GM23338 (cell line): ENCODE data around the gene CAPN9. TPM values are rescaled to one million over a fixed set of nuclear protein-coding genes. Genes with fewer than 3 reads are reported as not detected.

Source experiments
- ATAC-seq: fragments of 200-7000 bp; cut with Tn5 transposase; 3 replicates; pipeline ENCODE4 v1.9.1; 2020
- DNase-seq: peaks from one replicate; pipeline ENCODE4 v3.0.0-alpha.2; 2015; ENCODE audit warnings: low spot score
- H2AFZ ChIP-seq: fragments of 200-600 bp; sonication (generic); 2 replicates; pipeline ENCODE4 v1.8.0; 2016; ENCODE audit warnings: antibody characterized with exemption, mild to moderate bottlenecking, moderate library complexity
- H3F3A ChIP-seq: fragments of 200-600 bp; sonication (generic); replicated peaks from 2 replicates; pipeline ENCODE4 v1.8.0; 2017; ENCODE audit warnings: antibody characterized with exemption, mixed run types, low read depth
- H3K27ac ChIP-seq: fragments of 200-600 bp; sonication (generic); 2 replicates; pipeline ENCODE4 v1.6.1; 2016; ENCODE audit warnings: low read depth
- H3K27me3 ChIP-seq: fragments of 200-600 bp; sonication (generic); 2 replicates; pipeline ENCODE4 v1.8.0; 2016; ENCODE audit warnings: mild to moderate bottlenecking, mixed run types, moderate library complexity; ENCODE audit not compliant: insufficient read depth
- H3K36me3 ChIP-seq: fragments of 200-600 bp; sonication (generic); 2 replicates; pipeline ENCODE4 v1.8.0; 2016; ENCODE audit warnings: mild to moderate bottlenecking; ENCODE audit not compliant: insufficient read depth
- H3K4me1 ChIP-seq: fragments of 200-600 bp; sonication (generic); 2 replicates; pipeline ENCODE4 v1.8.0; 2016; ENCODE audit warnings: mild to moderate bottlenecking, moderate library complexity; ENCODE audit not compliant: insufficient read depth
- H3K4me2 ChIP-seq: fragments of 200-600 bp; sonication (generic); 2 replicates; pipeline ENCODE4 v1.7.1; 2017; ENCODE audit warnings: mixed run types
- H3K4me3 ChIP-seq: fragments of 200-600 bp; sonication (generic); 2 replicates; pipeline ENCODE4 v1.6.1; 2016; ENCODE audit warnings: mixed run types
- H3K79me2 ChIP-seq: fragments of 200-600 bp; sonication (generic); replicated peaks from 2 replicates; pipeline ENCODE4 v1.8.0; 2017; ENCODE audit warnings: mild to moderate bottlenecking; ENCODE audit not compliant: insufficient read depth
- H3K9me2 ChIP-seq: fragments of 200-600 bp; sonication (generic); 2 replicates; pipeline ENCODE4 v1.8.0; 2017; ENCODE audit not compliant: insufficient read depth
- H4K20me1 ChIP-seq: fragments of 200-600 bp; sonication (generic); replicated peaks from 2 replicates; pipeline ENCODE4 v1.8.0; 2017; ENCODE audit warnings: mild to moderate bottlenecking; ENCODE audit not compliant: insufficient read depth
- H3K27ac Mint-ChIP-seq: 2 replicates; pipeline ENCODE4 v1.8.0; 2020; ENCODE audit warnings: inconsistent platforms, mild to moderate bottlenecking, moderate library complexity, mixed read lengths
- H3K27me3 Mint-ChIP-seq: 3 replicates; pipeline ENCODE4 v1.8.0; 2022; ENCODE audit warnings: low read depth, mild to moderate bottlenecking, moderate library complexity, mixed read lengths, inconsistent platforms; ENCODE audit not compliant: insufficient read depth, poor library complexity
- H3K36me3 Mint-ChIP-seq: 3 replicates; pipeline ENCODE4 v1.8.0; 2021; ENCODE audit warnings: low read depth, mild to moderate bottlenecking, inconsistent platforms, moderate library complexity, mixed read lengths
- H3K4me1 Mint-ChIP-seq: 3 replicates; pipeline ENCODE4 v1.8.0; 2020; ENCODE audit warnings: mild to moderate bottlenecking, inconsistent platforms, mixed read lengths
- H3K4me3 Mint-ChIP-seq: 3 replicates; pipeline ENCODE4 v1.8.0; 2021; ENCODE audit warnings: moderate library complexity, mild to moderate bottlenecking, inconsistent platforms, mixed read lengths
- H3K9me3 Mint-ChIP-seq: 3 replicates; pipeline ENCODE4 v1.8.0; 2020; ENCODE audit warnings: moderate library complexity, mild to moderate bottlenecking, inconsistent platforms, mixed read lengths
- CREB1 ChIP-seq: fragments of 250-450 bp; sonication (Bioruptor Pico); IDR thresholded peaks from 2 replicates; pipeline ENCODE4 v1.5.0; 2020; ENCODE audit warnings: low read depth, mild to moderate bottlenecking, moderate library complexity
- EZH2 ChIP-seq: fragments of 200-600 bp; sonication (generic); IDR thresholded peaks from one replicate; pipeline ENCODE4 v1.8.0; 2017; ENCODE audit warnings: antibody characterized with exemption, mild to moderate bottlenecking, low read depth; ENCODE audit not compliant: unreplicated experiment
- JUNB ChIP-seq: IDR thresholded peaks from one replicate; pipeline ENCODE4 v1.6.1; 2016; ENCODE audit warnings: antibody characterized with exemption; ENCODE audit not compliant: unreplicated experiment
- NANOG ChIP-seq: IDR thresholded peaks from 2 replicates; pipeline ENCODE4 v1.6.1; 2016; ENCODE audit warnings: antibody characterized with exemption, borderline replicate concordance
- ZNF114 ChIP-seq: fragments of 250-450 bp; sonication (Bioruptor Pico); IDR thresholded peaks from 2 replicates; pipeline ENCODE4 v1.5.0; 2020; ENCODE audit warnings: mild to moderate bottlenecking, moderate library complexity
- ZNF331 ChIP-seq: fragments of 250-450 bp; sonication (Bioruptor Pico); IDR thresholded peaks from 2 replicates; pipeline ENCODE4 v1.5.0; 2020; ENCODE audit warnings: low read depth, mild to moderate bottlenecking, moderate library complexity
- polyA plus RNA-seq: library from polyadenylated mRNA; unstranded; fragments of >200 nt; fragmentation: Nextera tagmentation; extraction: Ambion mirVana; gene quantifications from 2 replicates; pipeline ENCODE4 v1.2.1, GENCODE V29; 2016
- total RNA-seq: library from RNA; depleted of rRNA; stranded (reverse); fragments of >200 nt; shearing (Covaris generic); gene quantifications from 2 replicates; pipeline ENCODE4 v1.2.3, GENCODE V29; 2014
- TF ChIP-seq, protein P1 (sequence below): IDR thresholded peaks from one replicate; pipeline ENCODE4 v1.6.1; 2018; ENCODE audit warnings: antibody characterized with exemption; ENCODE audit not compliant: unreplicated experiment
- TF ChIP-seq, protein P2 (sequence below), 2 experiments: fragments of 200-600 bp in 1 of 2; sonication (generic) in 1 of 2; conservative IDR thresholded peaks; 2 replicates each; pipeline versions ENCODE4 v1.5.1 to v1.6.1; 2016 to 2017; ENCODE audit warnings: antibody characterized with exemption in 2 of 2, low read depth in 2 of 2, mild to moderate bottlenecking in 2 of 2, moderate library complexity in 1 of 2

CAPN9 gene
- total and polyA plus RNA-seq, 2 experiments from 2014 or later: 0.07 TPM; not detected in 1

DNA sequence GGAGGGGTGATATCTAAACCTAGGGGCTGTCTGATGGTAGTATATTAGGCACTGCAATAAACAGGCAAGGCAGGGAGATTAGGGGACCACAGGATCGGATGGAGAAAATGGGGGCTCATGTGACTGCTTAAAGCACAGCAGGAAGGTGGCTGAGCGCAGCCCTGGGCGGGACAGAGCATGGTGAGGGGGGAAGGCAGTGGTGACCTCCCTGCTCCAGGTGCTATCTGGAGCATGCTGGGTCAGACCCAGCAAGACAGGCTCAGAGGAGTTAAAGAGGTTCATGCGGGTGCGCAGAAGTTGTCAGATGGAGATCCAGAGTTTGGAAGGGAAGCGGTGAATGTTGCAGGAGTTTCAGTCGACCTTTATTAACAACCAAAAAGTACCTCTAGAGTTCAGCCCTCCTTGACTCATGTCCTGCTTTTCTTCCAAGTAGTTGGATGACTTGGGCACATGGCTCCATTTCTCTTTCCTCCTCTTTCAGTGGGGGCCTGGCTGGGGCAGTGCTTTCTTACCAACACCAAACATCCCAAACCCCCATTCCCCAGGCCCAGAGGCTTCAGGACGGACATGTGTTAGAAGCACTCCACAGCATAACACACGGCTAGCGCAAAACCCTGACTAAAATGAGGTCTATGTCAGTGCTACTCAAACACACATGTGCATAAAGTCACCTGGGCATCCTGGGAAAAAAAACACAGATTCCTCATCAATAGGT is 41.5 kb downstream of the CAPN9 start:
- Mint-ChIP-seq H3K27me3 (peaks cover 54% of the 10 kb centered on the region), H3K4me3 (no peak overlapping the region), H3K27ac (no peak overlapping the region), H3K9me3 (no peaks in the 10 kb centered on the region; the same call in 1 of the 3 replicates), H3K4me1 (peaks cover 18% of the 10 kb centered on the region), H3K36me3 (no peaks in the 10 kb centered on the region)
- peaks cover 5% of the 10 kb centered on the region; the same call in 1 of the 2 replicates for H3K4me1 ChIP-seq
- peaks cover 72% of the 10 kb centered on the region for H3K27me3 ChIP-seq
- H4K20me1 ChIP-seq: no peaks in the 10 kb centered on the region; the same call in none of the 2 replicates
- no peak for TF ChIP-seq NANOG
- TF ChIP-seq, protein P1, sequence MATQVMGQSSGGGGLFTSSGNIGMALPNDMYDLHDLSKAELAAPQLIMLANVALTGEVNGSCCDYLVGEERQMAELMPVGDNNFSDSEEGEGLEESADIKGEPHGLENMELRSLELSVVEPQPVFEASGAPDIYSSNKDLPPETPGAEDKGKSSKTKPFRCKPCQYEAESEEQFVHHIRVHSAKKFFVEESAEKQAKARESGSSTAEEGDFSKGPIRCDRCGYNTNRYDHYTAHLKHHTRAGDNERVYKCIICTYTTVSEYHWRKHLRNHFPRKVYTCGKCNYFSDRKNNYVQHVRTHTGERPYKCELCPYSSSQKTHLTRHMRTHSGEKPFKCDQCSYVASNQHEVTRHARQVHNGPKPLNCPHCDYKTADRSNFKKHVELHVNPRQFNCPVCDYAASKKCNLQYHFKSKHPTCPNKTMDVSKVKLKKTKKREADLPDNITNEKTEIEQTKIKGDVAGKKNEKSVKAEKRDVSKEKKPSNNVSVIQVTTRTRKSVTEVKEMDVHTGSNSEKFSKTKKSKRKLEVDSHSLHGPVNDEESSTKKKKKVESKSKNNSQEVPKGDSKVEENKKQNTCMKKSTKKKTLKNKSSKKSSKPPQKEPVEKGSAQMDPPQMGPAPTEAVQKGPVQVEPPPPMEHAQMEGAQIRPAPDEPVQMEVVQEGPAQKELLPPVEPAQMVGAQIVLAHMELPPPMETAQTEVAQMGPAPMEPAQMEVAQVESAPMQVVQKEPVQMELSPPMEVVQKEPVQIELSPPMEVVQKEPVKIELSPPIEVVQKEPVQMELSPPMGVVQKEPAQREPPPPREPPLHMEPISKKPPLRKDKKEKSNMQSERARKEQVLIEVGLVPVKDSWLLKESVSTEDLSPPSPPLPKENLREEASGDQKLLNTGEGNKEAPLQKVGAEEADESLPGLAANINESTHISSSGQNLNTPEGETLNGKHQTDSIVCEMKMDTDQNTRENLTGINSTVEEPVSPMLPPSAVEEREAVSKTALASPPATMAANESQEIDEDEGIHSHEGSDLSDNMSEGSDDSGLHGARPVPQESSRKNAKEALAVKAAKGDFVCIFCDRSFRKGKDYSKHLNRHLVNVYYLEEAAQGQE: no peak
- H3F3A ChIP-seq: no peaks in the 10 kb centered on the region
- no peak overlapping the region for H2AFZ ChIP-seq
- H3K79me2 ChIP-seq: no peaks in the 10 kb centered on the region
- H3K4me3 ChIP-seq: no peak overlapping the region
- ATAC-seq (no peak), DNase-seq (no peak)
- no peak overlapping the region for H3K4me2 ChIP-seq
- no peak overlapping the region for H3K27ac ChIP-seq
- no peaks in the 10 kb centered on the region for H3K36me3 ChIP-seq
- no peaks in the 10 kb centered on the region; the same call in 1 of the 2 replicates for H3K9me2 ChIP-seq

DNA sequence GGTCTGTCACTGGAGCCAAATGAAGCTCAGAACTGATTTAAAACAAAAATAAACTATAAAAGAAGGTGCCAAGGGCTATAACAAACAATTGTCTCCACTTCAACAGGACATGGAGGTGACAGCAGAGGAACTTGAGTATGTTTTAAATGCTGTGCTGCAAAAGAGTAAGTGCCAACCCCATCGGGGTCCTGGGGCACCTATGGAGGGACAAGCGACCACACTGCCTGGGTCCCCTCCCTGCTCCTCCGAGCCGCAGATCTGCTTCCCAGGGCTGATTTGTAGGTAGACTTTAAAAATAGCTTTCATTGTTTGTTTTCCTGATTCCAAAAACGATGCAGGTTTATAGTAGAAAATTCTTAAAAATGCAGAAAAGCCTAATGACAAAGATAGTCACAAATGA is 42.8 kb downstream of the CAPN9 start:
- Histone ChIP-seq H3K4me1 (peaks cover 5% of the 10 kb centered on the region; the same call in 1 of the 2 replicates), H3K4me2 (no peak overlapping the region), H4K20me1 (no peaks in the 10 kb centered on the region; the same call in none of the 2 replicates), H2AFZ (no peak overlapping the region), H3K27ac (no peak overlapping the region), H3F3A (no peaks in the 10 kb centered on the region), H3K79me2 (no peaks in the 10 kb centered on the region), H3K27me3 (peaks cover 61% of the 10 kb centered on the region), H3K36me3 (no peaks in the 10 kb centered on the region), H3K9me2 (no peaks in the 10 kb centered on the region; the same call in 1 of the 2 replicates), H3K4me3 (no peak overlapping the region)
- DNase-seq (no peak), ATAC-seq (no peak)
- peaks cover 41% of the 10 kb centered on the region for H3K27me3 Mint-ChIP-seq
- no peak overlapping the region for H3K27ac Mint-ChIP-seq
- no peak overlapping the region for H3K4me3 Mint-ChIP-seq
- no peaks in the 10 kb centered on the region; the same call in 2 of the 3 replicates for H3K9me3 Mint-ChIP-seq
- H3K4me1 Mint-ChIP-seq: peaks cover 13% of the 10 kb centered on the region
- H3K36me3 Mint-ChIP-seq: no peaks in the 10 kb centered on the region
- TF ChIP-seq NANOG (no peak), ZNF331 (CRISPR knock-in tag) (no peak), ZNF114 (CRISPR knock-in tag) (no peak), CREB1 (no peak), EZH2 (no peak), JUNB (no peak)
- TF ChIP-seq, protein P2, sequence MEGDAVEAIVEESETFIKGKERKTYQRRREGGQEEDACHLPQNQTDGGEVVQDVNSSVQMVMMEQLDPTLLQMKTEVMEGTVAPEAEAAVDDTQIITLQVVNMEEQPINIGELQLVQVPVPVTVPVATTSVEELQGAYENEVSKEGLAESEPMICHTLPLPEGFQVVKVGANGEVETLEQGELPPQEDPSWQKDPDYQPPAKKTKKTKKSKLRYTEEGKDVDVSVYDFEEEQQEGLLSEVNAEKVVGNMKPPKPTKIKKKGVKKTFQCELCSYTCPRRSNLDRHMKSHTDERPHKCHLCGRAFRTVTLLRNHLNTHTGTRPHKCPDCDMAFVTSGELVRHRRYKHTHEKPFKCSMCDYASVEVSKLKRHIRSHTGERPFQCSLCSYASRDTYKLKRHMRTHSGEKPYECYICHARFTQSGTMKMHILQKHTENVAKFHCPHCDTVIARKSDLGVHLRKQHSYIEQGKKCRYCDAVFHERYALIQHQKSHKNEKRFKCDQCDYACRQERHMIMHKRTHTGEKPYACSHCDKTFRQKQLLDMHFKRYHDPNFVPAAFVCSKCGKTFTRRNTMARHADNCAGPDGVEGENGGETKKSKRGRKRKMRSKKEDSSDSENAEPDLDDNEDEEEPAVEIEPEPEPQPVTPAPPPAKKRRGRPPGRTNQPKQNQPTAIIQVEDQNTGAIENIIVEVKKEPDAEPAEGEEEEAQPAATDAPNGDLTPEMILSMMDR (conservative IDR thresholded peaks at IDR 0.05; ENCODE audit: low read depth in 2 of 2): no peak
- TF ChIP-seq, protein P1: no peak
